Fibroblast of lung (primary cell): ENCODE data around the gene KCTD10. TPM values are rescaled to one million over a fixed set of nuclear protein-coding genes. Genes with fewer than 3 reads are reported as not detected.

Experiments used
- DNase-seq, 2 donors: peaks; one replicate each; pipeline versions ENCODE4 v3.0.0 to v3.0.0-alpha.2; 2010; ENCODE audit warnings: low read depth in 2 of 2
- H2AFZ ChIP-seq: 2 replicates; pipeline ENCODE4 v1.5.1; 2012; ENCODE audit warnings: low read length, control low read depth, inconsistent platforms
- H3K27ac ChIP-seq: 2 replicates; pipeline ENCODE4 v1.5.1; 2011; ENCODE audit warnings: low read length, control low read depth; ENCODE audit not compliant: insufficient read depth
- H3K27me3 ChIP-seq: 2 replicates; pipeline ENCODE4 v1.5.1; 2011; ENCODE audit warnings: mild to moderate bottlenecking, low read length; ENCODE audit not compliant: control insufficient read depth, insufficient read depth
- H3K36me3 ChIP-seq: 2 replicates; pipeline ENCODE4 v1.5.1; 2011; ENCODE audit warnings: low read length; ENCODE audit not compliant: control insufficient read depth, insufficient read depth
- H3K4me1 ChIP-seq: 2 replicates; pipeline ENCODE4 v1.5.1; 2011; ENCODE audit warnings: low read length; ENCODE audit not compliant: control insufficient read depth, insufficient read depth; ENCODE audit errors: extremely low read depth
- H3K4me2 ChIP-seq: 2 replicates; pipeline ENCODE4 v1.5.1; 2011; ENCODE audit warnings: low read length, control low read depth; ENCODE audit not compliant: insufficient read depth; ENCODE audit errors: extremely low read depth
- H3K4me3 ChIP-seq, 4 experiments: fragments of 200-600 bp in 1 of 4; sonication (generic) in 1 of 4; replicated peaks in 1 of 4; 2 replicates each; pipeline ENCODE4 v1.5.1; 2011 to 2016; ENCODE audit warnings: low read length in 4 of 4, low read depth in 3 of 4, mild to moderate bottlenecking in 3 of 4, control low read depth in 2 of 4, inconsistent platforms in 1 of 4, mixed read lengths in 1 of 4; ENCODE audit not compliant: insufficient read depth in 1 of 4; ENCODE audit errors: control extremely low read depth in 1 of 4
- H3K79me2 ChIP-seq: 2 replicates; pipeline ENCODE4 v1.5.1; 2012; ENCODE audit warnings: mild to moderate bottlenecking, low read length, inconsistent platforms; ENCODE audit not compliant: control insufficient read depth, insufficient read depth
- H3K9ac ChIP-seq: 2 replicates; pipeline ENCODE4 v1.5.1; 2011; ENCODE audit warnings: mild to moderate bottlenecking, low read length, control low read depth; ENCODE audit not compliant: insufficient read depth
- H3K9me3 ChIP-seq: 2 replicates; pipeline ENCODE4 v1.5.1; 2012; ENCODE audit warnings: low read depth, low read length; ENCODE audit not compliant: control insufficient read depth, insufficient read depth
- H4K20me1 ChIP-seq: 2 replicates; pipeline ENCODE4 v1.5.1; 2011; ENCODE audit warnings: low read length; ENCODE audit not compliant: control insufficient read depth, insufficient read depth; ENCODE audit errors: extremely low read depth
- CTCF ChIP-seq, 2 donors: IDR thresholded peaks in 1 of 2; conservative IDR thresholded peaks in 1 of 2; 1 replicate in 1 of 2; 2 replicates in 1 of 2; pipeline ENCODE4 v1.5.1; 2011 to 2012; ENCODE audit warnings: low read length in 2 of 2, control low read depth in 1 of 2, inconsistent platforms in 1 of 2, low read depth in 1 of 2, mild to moderate bottlenecking in 1 of 2
- EZH2 ChIP-seq: IDR thresholded peaks from 2 replicates; pipeline ENCODE4 v1.5.1; 2012; ENCODE audit warnings: low read length, control low read depth, mild to moderate bottlenecking; ENCODE audit errors: missing control alignments
- polyA plus RNA-seq, 2 donors: library from polyadenylated mRNA; depleted of rRNA in 1 of 2; stranded (reverse) in 1 of 2; unstranded in 1 of 2; fragments of >200 nt; gene quantifications; 2 replicates each; pipeline ENCODE4 v1.2.1, GENCODE V29; 2011 to 2012; ENCODE audit warnings: missing spikeins in 1 of 2
- total RNA-seq: library from RNA; depleted of rRNA; stranded (reverse); fragments of >200 nt; gene quantifications from 2 replicates; pipeline ENCODE4 v1.2.1, GENCODE V29; 2014

Gene KCTD10
- total and polyA plus RNA-seq, 2 donors (not counting 1 experiment from before 2014, with no cell fraction given), result 106 to 190 TPM

- no peaks in the 10 kb centered on the region for H3K27me3 ChIP-seq
- H3K4me1 ChIP-seq, result no peaks in the 10 kb centered on the region
- no peak overlapping the region for H3K4me3 ChIP-seq
- TF ChIP-seq EZH2 (no peak), CTCF (conservative IDR thresholded peaks at IDR 0.05 in 1 of 2, IDR thresholded peaks at IDR 0.05 in 1 of 2; ENCODE audit: low read depth in 1 of 2, low read length in 2 of 2) (no peak)
- no peak for DNase-seq
- H3K79me2 ChIP-seq, result no peaks in the 10 kb centered on the region
- H4K20me1 ChIP-seq, result no peaks in the 10 kb centered on the region
- H3K27ac ChIP-seq, result no peak overlapping the region
- H3K9ac ChIP-seq, result no peak overlapping the region
- H2AFZ ChIP-seq, result no peak overlapping the region
- no peak overlapping the region for H3K4me2 ChIP-seq
- H3K9me3 ChIP-seq, result no peaks in the 10 kb centered on the region
- H3K36me3 ChIP-seq, result peaks cover 15% of the 10 kb centered on the region
Measured at GRCh38 chr12:109493090-109493489, 16.0 kb upstream of the KCTD10 start.

GRCh38 chr12:109492371-109492770 is 15.3 kb upstream of the KCTD10 start:
- TF ChIP-seq CTCF (conservative IDR thresholded peaks at IDR 0.05 in 1 of 2, IDR thresholded peaks at IDR 0.05 in 1 of 2; ENCODE audit: low read depth in 1 of 2, low read length in 2 of 2) (no peak), EZH2 (no peak)
- Histone ChIP-seq H3K9ac (no peak overlapping the region), H3K36me3 (peaks cover 15% of the 10 kb centered on the region)

GRCh38 chr12:109491671-109492070 is 14.6 kb upstream of the KCTD10 start:
- Histone ChIP-seq H4K20me1 (no peaks in the 10 kb centered on the region), H3K4me1 (no peaks in the 10 kb centered on the region), H2AFZ (no peak overlapping the region), H3K4me3 (no peak overlapping the region), H3K9ac (no peak overlapping the region), H3K36me3 (peaks cover 18% of the 10 kb centered on the region), H3K79me2 (no peaks in the 10 kb centered on the region), H3K27me3 (no peaks in the 10 kb centered on the region), H3K4me2 (no peak overlapping the region), H3K27ac (no peak overlapping the region), H3K9me3 (no peaks in the 10 kb centered on the region)
- DNase-seq, result no peak
- TF ChIP-seq CTCF (conservative IDR thresholded peaks at IDR 0.05 in 1 of 2, IDR thresholded peaks at IDR 0.05 in 1 of 2; ENCODE audit: low read depth in 1 of 2, low read length in 2 of 2) (no peak), EZH2 (no peak)

More at GRCh38 chr12:109492371-109492770, 15.3 kb upstream of the KCTD10 start:
- H4K20me1 ChIP-seq, result no peaks in the 10 kb centered on the region
- no peaks in the 10 kb centered on the region for H3K9me3 ChIP-seq
- no peak overlapping the region for H3K4me3 ChIP-seq
- no peak for DNase-seq
- H3K4me2 ChIP-seq, result no peak overlapping the region
- H3K79me2 ChIP-seq, result no peaks in the 10 kb centered on the region
- no peaks in the 10 kb centered on the region for H3K4me1 ChIP-seq
- no peak overlapping the region for H2AFZ ChIP-seq
- H3K27me3 ChIP-seq, result no peaks in the 10 kb centered on the region
- H3K27ac ChIP-seq, result no peak overlapping the region
